Nephron (organoid): Measurements from ENCODE around the gene CA12.

Source experiments
- H3K27ac Mint-ChIP-seq, 3 experiments: 2 replicates each; pipeline ENCODE4 v1.8.0; 2020; ENCODE audit warnings: mixed read lengths in 3 of 3, mild to moderate bottlenecking in 2 of 3, moderate library complexity in 1 of 3
- H3K27me3 Mint-ChIP-seq: 2 replicates; pipeline ENCODE4 v1.8.0; 2021; ENCODE audit warnings: low read depth, mild to moderate bottlenecking, moderate library complexity, mixed read lengths
- H3K36me3 Mint-ChIP-seq: 2 replicates; pipeline ENCODE4 v1.8.0; 2020; ENCODE audit warnings: low read depth, mixed read lengths
- H3K4me1 Mint-ChIP-seq: 2 replicates; pipeline ENCODE4 v1.8.0; 2020; ENCODE audit warnings: mixed read lengths
- H3K4me3 Mint-ChIP-seq, 3 experiments: 2 replicates each; pipeline ENCODE4 v1.8.0; 2020; ENCODE audit warnings: mild to moderate bottlenecking in 3 of 3, mixed read lengths in 3 of 3, moderate library complexity in 2 of 3
- H3K9me3 Mint-ChIP-seq: 2 replicates; pipeline ENCODE4 v1.8.0; 2020; ENCODE audit warnings: mixed read lengths
- TF ChIP-seq, protein P1 (sequence below), 3 experiments: fragments of 200-600 bp; sonication (generic); IDR thresholded peaks; one replicate each; pipeline ENCODE4 v1.5.0; 2021; ENCODE audit warnings: antibody characterized with exemption in 3 of 3; ENCODE audit not compliant: unreplicated experiment in 3 of 3

CA12 gene

DNA sequence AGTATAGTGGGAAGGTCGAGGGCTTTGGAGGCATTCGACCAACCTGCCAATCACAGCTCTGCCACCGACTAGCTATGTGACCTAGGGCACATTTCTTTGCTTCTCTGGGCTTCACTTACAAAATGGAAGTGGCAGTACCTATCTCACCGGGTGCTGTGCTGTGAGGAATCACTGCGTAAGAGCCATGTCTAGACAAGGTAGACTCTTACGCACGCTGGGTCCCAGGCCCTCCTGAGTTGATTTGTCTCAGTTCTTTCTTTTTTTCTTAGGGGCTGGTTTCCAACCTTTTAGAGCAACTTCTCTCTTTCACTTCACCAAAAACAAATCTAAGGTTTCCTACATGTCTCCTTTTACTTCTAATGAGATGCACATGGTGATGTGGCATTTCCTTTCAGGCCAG, 18.8 kb downstream of the CA12 start:
- TF ChIP-seq, protein P1, sequence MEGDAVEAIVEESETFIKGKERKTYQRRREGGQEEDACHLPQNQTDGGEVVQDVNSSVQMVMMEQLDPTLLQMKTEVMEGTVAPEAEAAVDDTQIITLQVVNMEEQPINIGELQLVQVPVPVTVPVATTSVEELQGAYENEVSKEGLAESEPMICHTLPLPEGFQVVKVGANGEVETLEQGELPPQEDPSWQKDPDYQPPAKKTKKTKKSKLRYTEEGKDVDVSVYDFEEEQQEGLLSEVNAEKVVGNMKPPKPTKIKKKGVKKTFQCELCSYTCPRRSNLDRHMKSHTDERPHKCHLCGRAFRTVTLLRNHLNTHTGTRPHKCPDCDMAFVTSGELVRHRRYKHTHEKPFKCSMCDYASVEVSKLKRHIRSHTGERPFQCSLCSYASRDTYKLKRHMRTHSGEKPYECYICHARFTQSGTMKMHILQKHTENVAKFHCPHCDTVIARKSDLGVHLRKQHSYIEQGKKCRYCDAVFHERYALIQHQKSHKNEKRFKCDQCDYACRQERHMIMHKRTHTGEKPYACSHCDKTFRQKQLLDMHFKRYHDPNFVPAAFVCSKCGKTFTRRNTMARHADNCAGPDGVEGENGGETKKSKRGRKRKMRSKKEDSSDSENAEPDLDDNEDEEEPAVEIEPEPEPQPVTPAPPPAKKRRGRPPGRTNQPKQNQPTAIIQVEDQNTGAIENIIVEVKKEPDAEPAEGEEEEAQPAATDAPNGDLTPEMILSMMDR (IDR thresholded peaks at IDR 0.05; ENCODE audit: unreplicated experiment in 3 of 3): no peak
- H3K4me3 Mint-ChIP-seq: no peak overlapping the region
- H3K36me3 Mint-ChIP-seq: peaks cover 3% of the 10 kb centered on the region
- peaks cover 18% of the 10 kb centered on the region for H3K27me3 Mint-ChIP-seq
- no peak overlapping the region for H3K27ac Mint-ChIP-seq
- no peaks in the 10 kb centered on the region for H3K9me3 Mint-ChIP-seq
- peaks cover 15% of the 10 kb centered on the region for H3K4me1 Mint-ChIP-seq

DNA sequence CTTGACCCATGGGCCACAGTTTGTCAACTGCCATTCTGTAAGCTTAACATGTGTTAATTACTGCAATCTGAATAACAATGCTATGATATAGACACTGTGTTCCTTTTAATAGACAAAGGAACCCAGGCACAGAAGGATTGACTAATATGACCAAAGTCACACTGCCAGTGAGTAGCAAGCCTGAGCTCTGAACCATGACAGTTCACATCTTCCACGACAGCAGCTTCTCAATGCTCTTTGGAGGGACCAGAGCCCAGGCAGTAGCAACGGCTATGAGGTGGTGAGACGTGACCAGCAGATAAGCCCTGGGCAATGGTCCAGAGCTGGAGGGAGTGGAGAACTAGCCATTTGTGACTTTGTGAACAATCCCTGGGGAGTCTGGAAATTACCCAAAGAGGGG, 19.4 kb downstream of the CA12 start:
- H3K27me3 Mint-ChIP-seq: peaks cover 15% of the 10 kb centered on the region
- H3K4me3 Mint-ChIP-seq: no peak overlapping the region
- H3K9me3 Mint-ChIP-seq: no peaks in the 10 kb centered on the region
- peaks cover 3% of the 10 kb centered on the region for H3K36me3 Mint-ChIP-seq
- H3K27ac Mint-ChIP-seq: no peak overlapping the region
- H3K4me1 Mint-ChIP-seq: peaks cover 15% of the 10 kb centered on the region
- TF ChIP-seq, protein P1 (IDR thresholded peaks at IDR 0.05; ENCODE audit: unreplicated experiment in 3 of 3): no peak

DNA sequence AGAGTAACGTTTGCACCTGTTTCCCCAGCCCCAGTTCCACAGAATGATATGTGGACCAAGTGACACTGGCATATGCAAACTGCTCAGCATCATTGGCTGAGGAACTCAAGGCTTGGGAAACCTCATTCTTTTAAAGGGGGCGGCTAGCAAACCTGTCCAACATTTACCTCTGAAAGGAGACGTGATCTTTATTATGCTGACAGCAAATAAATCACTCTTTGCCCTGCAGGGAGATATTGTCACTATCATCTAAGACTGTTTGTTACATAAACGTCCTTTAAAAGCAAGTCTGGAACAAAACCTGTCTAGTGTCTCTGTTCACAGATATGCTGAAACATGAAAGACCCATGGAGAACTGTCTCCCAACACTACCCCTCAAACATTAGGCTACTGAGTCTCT, 21.5 kb downstream of the CA12 start:
- no peak overlapping the region for H3K4me3 Mint-ChIP-seq
- H3K4me1 Mint-ChIP-seq: peaks cover 18% of the 10 kb centered on the region
- H3K9me3 Mint-ChIP-seq: no peaks in the 10 kb centered on the region
- TF ChIP-seq, protein P1 (IDR thresholded peaks at IDR 0.05; ENCODE audit: unreplicated experiment in 3 of 3): no peak
- peaks cover 15% of the 10 kb centered on the region for H3K27me3 Mint-ChIP-seq
- no peak overlapping the region for H3K27ac Mint-ChIP-seq
- peaks cover 3% of the 10 kb centered on the region for H3K36me3 Mint-ChIP-seq

DNA sequence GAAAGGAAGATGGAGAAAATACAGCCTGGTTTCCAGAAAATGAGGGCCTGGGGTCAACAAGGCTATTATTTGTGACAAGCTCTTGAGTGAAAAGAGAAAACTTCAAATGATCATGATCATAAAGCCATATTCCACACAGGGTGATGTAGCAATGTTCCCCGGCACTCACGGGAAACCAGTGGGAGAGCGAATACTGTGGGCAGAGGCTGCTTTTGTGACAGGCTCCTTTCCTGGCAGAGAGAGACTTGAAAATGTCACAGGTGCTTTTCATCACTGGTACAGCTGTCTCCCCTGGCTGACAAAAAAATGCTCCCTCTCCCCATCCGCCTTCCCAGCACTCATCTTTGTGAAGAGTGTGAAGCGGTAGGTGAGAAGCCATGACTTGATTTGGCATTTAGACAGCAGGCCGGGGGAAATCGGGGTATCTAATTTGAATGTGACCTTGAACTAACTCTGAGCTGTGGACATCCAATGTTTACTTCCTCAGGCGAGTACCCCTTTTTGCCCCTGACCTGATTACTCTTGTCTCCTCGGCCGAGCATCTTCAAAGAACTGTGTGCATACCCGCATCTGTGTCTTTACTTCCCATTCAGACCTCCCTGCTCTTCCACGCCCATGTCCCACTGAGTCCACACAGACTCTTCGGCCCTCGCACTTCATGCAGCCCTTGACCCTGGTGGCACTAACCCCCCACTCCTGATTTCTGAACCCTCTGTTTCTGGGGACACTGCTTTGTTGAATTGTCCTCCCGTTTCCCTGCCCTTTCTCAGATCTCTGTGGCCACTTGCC, 23.2 kb downstream of the CA12 start:
- Mint-ChIP-seq H3K36me3 (peaks cover 3% of the 10 kb centered on the region), H3K9me3 (no peaks in the 10 kb centered on the region), H3K4me3 (no peak overlapping the region)

DNA sequence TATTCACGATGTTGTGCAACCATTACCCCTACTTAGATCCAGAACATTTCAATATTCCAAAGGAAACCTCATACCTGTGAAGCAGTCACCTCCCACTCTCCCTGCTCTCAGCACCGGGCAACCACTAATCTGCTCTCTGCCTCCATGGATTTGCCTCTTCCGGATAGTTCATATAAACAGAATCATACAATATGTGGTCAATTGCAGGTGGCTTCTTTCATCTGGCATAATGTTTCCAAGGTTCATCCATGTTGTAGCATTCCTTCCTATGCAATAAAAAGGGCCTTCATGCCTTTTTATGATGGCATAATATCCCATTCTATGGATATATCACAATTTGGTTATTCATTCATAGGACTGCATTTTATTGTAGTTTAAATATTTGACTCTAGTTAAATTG, 23.9 kb downstream of the CA12 start:
- no peak overlapping the region for H3K4me3 Mint-ChIP-seq
- H3K27me3 Mint-ChIP-seq: peaks cover 4% of the 10 kb centered on the region
- H3K4me1 Mint-ChIP-seq: peaks cover 16% of the 10 kb centered on the region
- TF ChIP-seq, protein P1 (IDR thresholded peaks at IDR 0.05; ENCODE audit: unreplicated experiment in 3 of 3): no peak
- H3K27ac Mint-ChIP-seq: no peak overlapping the region
- no peaks in the 10 kb centered on the region for H3K9me3 Mint-ChIP-seq
- peaks cover 3% of the 10 kb centered on the region for H3K36me3 Mint-ChIP-seq

More for the DNA sequence above, 23.2 kb downstream of the CA12 start:
- Mint-ChIP-seq H3K4me1 (peaks cover 21% of the 10 kb centered on the region), H3K27ac (peak overlapping the region in 1 of 3 experiments; percentile 66), H3K27me3 (peaks cover 4% of the 10 kb centered on the region)
- TF ChIP-seq, protein P1 (IDR thresholded peaks at IDR 0.05; ENCODE audit: unreplicated experiment in 3 of 3): no peak

DNA sequence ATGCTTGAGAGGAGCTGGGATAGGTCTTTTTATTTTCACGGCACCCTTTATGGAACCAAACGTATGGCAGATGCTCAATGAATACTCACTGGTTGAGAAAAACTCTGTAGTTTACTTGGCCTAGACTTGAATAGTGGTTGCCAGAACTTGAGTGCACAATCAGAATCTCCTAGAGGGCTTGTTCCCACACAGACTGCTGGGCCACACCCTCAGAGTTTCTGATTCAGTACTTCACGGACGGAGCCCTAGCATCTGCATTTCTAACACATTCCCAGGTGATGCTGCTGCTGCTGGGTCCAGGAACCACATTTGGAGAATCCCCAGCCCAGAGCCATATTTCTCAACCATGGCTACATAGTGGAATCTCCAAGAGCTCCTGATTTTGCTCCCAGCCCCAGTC, 24.6 kb downstream of the CA12 start:
- Mint-ChIP-seq H3K27ac (no peak overlapping the region), H3K4me3 (no peak overlapping the region), H3K4me1 (peaks cover 16% of the 10 kb centered on the region), H3K27me3 (peaks cover 4% of the 10 kb centered on the region), H3K9me3 (no peaks in the 10 kb centered on the region), H3K36me3 (peaks cover 3% of the 10 kb centered on the region)
- TF ChIP-seq, protein P1 (IDR thresholded peaks at IDR 0.05; ENCODE audit: unreplicated experiment in 3 of 3): no peak
